Measurements from ENCODE around the gene TBX2.
"Not testable (repeated sequence)": the region's sequence is repeated elsewhere in the genome, so short reads cannot be mapped to it uniquely, and the experiment has no call there.

The TBX2 gene

DNA sequence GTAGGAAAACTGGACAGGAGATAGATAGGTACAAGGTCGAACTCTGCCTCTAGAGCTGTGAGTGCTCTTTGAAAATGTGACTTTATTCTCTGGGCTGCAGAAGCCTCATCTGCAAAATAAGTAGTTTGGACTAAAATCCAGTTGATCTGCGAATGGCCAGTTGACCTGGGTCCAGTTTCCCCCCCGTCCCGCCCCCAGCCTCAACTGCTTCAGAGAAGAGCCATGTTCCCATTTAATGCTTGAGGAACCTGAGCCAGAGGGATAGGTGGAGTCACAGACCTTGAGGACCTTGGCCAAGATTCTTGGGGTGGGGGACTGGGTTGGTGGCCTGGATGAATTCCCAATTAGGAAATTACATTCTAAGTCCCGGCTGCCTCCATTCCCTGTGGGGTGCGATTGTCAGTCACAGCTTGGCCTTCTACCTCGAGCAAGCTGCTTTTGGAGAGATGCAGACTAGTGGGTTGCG is 14.1 kb downstream of the TBX2 start:
- DNase-seq (ENCODE audit: low read depth) = no peak

DNA sequence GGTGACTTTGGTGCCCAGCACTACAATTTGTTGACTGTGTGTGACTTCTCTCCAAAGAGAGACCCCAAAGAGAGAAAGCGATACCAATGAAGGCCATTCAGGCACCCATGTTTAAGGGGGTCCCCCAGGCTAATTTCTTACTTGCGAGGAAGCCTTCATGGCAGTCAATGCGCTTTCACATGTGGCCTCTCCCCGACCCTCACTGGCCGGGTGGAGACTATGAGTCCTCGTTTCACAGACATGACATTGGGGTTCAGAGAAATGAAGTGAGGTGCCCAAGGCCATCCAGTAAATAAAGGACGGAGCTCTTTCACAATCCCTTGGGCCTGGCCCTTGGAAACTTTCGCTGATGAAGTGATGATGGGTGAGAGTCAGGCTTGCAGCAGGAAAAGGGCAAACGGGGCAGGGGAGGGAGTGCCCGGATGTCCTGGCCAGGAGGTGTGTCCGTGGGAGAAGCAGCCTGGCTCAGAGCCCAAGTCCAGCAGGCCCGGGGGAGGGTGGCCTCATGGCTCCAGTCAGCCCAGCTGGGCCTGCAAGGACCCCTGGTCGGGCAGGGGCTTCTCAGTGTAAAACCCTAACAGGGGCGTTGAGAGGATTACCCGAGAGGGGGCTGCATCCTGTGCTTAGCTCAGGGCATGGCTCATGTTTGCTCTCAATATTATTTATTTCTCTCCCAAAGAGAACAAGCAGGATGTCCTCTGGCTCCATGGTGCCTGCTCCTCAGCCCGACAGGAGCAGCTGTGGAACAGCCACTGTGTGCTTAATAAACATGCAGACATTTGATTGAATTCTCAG is 14.7 kb downstream of the TBX2 start:
- DNase-seq (ENCODE audit: low read depth) = no peak

GRCh38 chr17:61414936-61415251 is 15.3 kb downstream of the TBX2 start:
- no peak for DNase-seq (ENCODE audit: low read depth)

GRCh38 chr17:61415374-61416210 is 15.9 kb downstream of the TBX2 start:
- no peak for DNase-seq (ENCODE audit: low read depth)

GRCh38 chr17:61416211-61416539 is 16.5 kb downstream of the TBX2 start:
- no peak for DNase-seq (ENCODE audit: low read depth)

GRCh38 chr17:61416540-61417363 is 17.1 kb downstream of the TBX2 start:
- DNase-seq (ENCODE audit: low read depth) = peak; percentile 80

- DNase-seq (ENCODE audit: low read depth) = no peak
Measured at GRCh38 chr17:61418449-61418848, 18.8 kb downstream of the TBX2 start.

DNA sequence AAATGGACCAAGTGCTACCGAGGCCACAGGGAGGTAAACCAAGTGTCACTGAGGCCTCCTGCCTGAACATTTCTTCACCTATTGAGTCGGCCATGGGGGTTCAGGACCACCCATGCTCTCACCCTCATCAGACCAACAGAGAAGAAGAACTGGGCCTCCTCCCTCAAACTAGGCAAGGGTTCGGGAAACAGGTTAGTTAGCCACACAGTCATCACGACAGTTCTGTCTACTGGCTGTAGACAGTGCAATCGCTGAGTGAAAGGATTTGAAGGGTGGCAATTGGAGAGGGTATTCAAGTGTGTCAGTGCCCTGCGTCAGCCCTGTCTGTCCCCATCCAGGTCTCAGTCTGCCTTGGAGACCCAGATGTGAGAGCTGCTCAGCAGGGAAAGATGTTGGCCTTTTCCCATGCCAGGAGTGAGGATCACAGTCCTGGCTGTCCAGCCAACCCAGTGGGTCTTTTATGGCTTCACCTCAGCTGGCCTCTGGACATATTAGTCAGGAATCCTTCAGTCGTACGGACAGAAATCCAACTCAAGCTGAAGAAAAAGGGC is 19.9 kb downstream of the TBX2 start:
- DNase-seq (ENCODE audit: low read depth) = no peak

DNA sequence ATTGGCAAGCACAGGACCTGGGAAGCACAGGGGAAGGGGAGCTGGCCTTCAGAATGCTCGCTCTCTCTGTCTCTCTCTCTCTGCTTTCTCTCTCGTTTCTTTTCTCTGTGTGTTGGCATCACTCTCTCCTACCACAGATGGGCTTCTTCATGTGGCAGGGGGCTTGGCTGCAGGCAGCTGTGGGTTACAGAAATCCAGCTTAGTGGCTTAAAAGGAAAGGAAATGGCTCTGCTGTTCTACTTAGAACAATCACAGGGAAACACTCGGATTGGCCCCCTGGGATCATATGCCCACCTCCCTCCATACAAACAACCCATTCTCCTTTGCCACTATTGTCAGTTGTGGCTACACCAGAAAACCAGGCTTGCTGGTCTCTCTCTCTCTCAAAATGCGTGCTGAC is 20.4 kb downstream of the TBX2 start:
- no peak for DNase-seq (ENCODE audit: low read depth)

GRCh38 chr17:61420745-61421398 is 21.2 kb downstream of the TBX2 start:
- no peak for DNase-seq (ENCODE audit: low read depth)

DNA sequence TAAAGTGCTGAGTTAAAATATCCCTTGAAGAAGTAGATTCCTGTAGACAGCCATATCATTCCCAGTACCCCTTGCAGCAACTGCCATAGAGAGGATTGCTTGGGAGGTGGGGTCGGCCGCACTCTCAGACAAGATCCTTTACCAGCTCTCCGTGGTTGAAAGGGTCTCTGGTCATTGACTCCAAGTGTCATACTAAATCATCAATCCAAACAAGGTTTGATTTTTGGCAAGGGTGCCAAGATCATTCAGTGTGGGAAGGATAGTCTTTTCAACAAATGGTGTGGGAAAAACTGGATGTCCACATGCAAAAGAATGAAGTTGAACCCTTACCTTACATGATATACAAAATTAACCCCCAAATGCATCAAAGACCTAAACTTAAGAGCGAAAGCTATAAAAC is 21.8 kb downstream of the TBX2 start:
- no peak for DNase-seq (ENCODE audit: low read depth)

DNA sequence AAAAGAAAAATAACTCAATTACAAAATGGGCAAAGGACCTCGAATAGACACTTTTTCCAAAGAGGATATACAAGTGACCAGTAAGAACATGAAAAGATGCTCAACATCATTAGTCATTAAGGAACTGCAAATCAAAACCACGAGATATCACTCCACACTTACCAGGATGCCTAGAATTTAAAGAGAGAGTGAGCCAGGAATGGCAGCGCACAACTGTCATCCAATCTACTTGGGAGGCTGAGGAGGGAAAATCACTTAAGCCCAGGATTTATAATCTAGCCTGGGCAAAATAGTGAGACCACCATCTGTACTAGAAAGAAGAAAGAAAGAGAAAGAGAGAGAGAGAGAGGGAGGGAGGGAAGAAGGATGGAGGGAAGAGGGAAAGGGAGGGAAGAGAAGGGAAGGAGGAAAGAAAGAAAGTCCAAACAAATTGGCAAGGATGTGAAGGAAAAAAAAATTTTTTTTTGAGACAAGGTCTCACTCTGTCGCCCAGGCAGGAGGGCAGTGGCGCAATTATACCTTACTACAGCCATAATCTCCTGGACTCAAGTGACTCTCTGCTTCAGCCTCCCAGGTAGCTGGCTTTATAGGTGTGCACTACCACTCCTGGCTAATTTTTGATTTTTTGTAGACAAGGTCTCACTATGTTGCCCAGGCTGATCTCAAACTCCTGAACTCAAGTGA is 22.6 kb downstream of the TBX2 start:
- no peak for DNase-seq (ENCODE audit: low read depth)

- DNase-seq (ENCODE audit: low read depth) = no peak
Measured at GRCh38 chr17:61422869-61423268, 23.2 kb downstream of the TBX2 start.

DNA sequence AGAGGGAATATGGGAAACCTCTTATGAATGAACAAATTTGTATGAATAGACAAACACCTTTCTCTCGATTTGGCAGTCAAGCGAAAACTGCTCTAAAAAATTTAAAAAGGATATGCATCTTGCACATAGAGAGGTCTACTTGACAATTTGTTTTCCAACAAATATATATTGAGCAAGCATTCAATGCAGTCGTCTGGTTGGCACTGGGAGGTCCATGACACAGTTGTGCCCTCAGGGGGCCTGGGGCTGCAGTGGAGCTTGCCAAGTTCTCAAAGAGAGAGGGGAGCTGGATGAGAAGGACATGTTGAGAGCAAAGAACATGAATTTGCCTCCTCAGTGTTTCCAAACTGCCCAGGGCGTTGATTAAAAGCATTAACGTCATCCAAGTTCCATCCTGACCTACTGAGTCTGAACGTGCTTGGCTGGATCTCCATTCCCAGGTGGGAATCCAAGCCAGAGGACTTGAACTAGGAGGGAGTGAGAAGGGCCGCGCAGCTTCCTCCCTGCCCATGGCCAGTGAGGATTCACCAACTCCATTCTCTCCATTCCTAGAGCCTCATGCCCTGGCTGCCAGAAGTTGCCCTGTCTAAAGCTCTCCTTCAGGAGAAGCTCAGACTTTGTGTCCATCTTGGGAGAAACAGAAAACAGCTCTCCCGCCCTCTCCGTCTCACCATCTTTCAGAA is 24.5 kb downstream of the TBX2 start:
- no peak for DNase-seq (ENCODE audit: low read depth)

GRCh38 chr17:61425682-61426481 is 26.2 kb downstream of the TBX2 start:
- no peak for DNase-seq (ENCODE audit: low read depth)

GRCh38 chr17:61426482-61427304 is 27.1 kb downstream of the TBX2 start:
- DNase-seq (ENCODE audit: low read depth) = no peak

DNA sequence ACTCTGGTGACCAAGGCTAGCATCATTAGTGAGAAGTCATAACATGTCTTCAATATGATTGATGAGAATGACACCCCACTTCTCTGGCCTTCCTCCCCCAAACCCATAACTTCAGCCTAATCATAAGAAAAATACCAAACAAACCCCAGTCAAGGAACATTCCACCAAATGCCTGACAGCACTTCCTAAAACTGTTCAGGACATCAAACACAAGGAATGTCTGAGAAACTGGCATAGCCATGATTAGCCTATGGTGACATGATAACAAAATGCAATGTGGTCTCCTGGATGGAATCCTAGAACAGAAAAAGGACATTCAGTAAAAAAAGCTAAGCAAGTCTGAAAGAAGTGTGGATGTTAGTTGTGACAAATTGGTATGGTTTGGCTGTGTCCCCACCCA is 27.9 kb downstream of the TBX2 start:
- DNase-seq (ENCODE audit: low read depth) = no peak

DNA sequence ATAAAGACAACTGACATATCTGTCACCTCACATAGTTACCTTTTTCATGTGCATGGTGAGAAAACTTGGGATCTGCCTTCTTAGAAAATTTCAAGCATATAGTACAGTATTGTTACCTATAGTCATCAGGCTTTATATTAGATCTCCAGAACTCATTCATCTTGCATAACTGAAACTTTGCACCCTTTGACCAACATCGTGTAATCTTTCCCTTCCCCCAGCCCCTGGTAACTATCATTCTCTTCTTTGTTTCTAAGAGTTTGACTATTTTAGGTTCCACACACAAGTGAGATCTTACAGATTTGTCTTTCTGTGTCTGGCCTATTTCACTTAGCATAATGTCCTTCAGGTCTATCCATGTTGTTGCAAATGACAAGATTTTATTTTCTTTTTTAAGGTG is 29.6 kb downstream of the TBX2 start:
- DNase-seq (ENCODE audit: low read depth) = no peak

GRCh38 chr17:61429831-61430230 is 30.2 kb downstream of the TBX2 start:
- not testable (repeated sequence) for DNase-seq (ENCODE audit: low read depth)

Data from fibroblast of the conjunctiva (primary cell).